Activated CD8-positive, alpha-beta T cell treated with anti-CD3 and anti-CD28 coated beads for 36 hours (primary cell): Measurements from ENCODE around the gene CLIC1. TPM values are rescaled to one million over a fixed set of nuclear protein-coding genes. Genes with fewer than 3 reads are reported as not detected.

Experiments used
- ATAC-seq: fragments of 200-7000 bp; cut with Tn5 transposase; one replicate; pipeline ENCODE4 v1.10.0; 2021; ENCODE audit warnings: mild to moderate bottlenecking, moderate library complexity
- CTCF ChIA-PET: fragments of 350-600 bp; sonication (Branson Sonifier 250); formaldehyde crosslinking; loops from one replicate; lab custom pipeline; 2021; ENCODE audit warnings: antibody characterized with exemption; lab: Charles Lee
- POLR2A ChIA-PET: fragments of 350-600 bp; sonication (Branson Sonifier 250); formaldehyde crosslinking; loops from one replicate; lab custom pipeline; 2021; ENCODE audit warnings: antibody characterized with exemption; lab: Charles Lee
- DNase-seq: peaks from one replicate; pipeline ENCODE4 v3.0.0-alpha.2; 2020
- H3K27ac Mint-ChIP-seq: one replicate; pipeline ENCODE4 v1.8.0; 2021; ENCODE audit warnings: mild to moderate bottlenecking, mixed read lengths
- H3K27me3 Mint-ChIP-seq: one replicate; pipeline ENCODE4 v1.8.0; 2021; ENCODE audit warnings: mixed read lengths
- H3K36me3 Mint-ChIP-seq: one replicate; pipeline ENCODE4 v1.8.0; 2021; ENCODE audit warnings: low read depth, mixed read lengths
- H3K4me1 Mint-ChIP-seq: one replicate; pipeline ENCODE4 v1.8.0; 2021; ENCODE audit warnings: low read depth, mixed read lengths
- H3K4me3 Mint-ChIP-seq: one replicate; pipeline ENCODE4 v1.8.0; 2021; ENCODE audit warnings: mild to moderate bottlenecking, moderate library complexity, mixed read lengths
- H3K9me3 Mint-ChIP-seq: one replicate; pipeline ENCODE4 v1.8.0; 2021; ENCODE audit warnings: mixed read lengths
- CTCF ChIP-seq: fragments of 200-600 bp; IDR thresholded peaks from one replicate; pipeline ENCODE4 v1.8.0; 2022; ENCODE audit warnings: antibody characterized with exemption, mild to moderate bottlenecking
- intact Hi-C: fragments of 100-400 bp; cut with micrococcal nuclease; formaldehyde crosslinking; loops from one replicate; pipeline ENCODE4 v1.10.0; 2022
- total RNA-seq, 2 experiments: library from RNA; stranded (reverse); gene quantifications; one replicate each; pipeline ENCODE4 v1.2.3, GENCODE V29; 2021

Gene CLIC1
- total RNA-seq, 2 experiments from 2014 or later = 334 to 346 TPM

DNA sequence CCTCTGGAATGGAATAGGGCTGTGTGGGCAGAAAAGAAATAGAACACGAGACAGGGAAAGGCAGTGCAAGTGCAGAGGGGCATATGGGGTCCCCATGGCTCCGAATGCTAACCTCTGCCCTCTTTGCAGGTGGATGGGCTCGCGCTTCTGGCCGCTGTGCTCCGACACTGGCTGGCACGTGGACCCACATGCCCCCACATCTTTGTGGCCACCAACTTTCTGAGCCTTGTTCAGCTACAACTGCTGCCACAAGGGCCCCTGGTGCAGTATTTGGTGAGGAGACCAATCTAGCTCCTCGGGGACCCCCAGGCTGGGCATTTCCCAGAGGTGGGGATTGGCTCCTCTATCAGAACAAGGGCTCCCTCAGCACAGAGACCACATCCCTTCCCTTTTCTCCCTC, 25.0 kb upstream of the CLIC1 start:
- H3K9me3 Mint-ChIP-seq = no peaks in the 10 kb centered on the region
- no peak overlapping the region for H3K27ac Mint-ChIP-seq
- CTCF ChIA-PET = interaction anchor here (1.0 kb wide), 1 partner anchor 9 kb away, joined by 4 read pairs; no protein-coding TSS in a partner anchor
- ATAC-seq (no peak), DNase-seq (no peak)
- no peak overlapping the region for H3K4me3 Mint-ChIP-seq
- H3K27me3 Mint-ChIP-seq = no peaks in the 10 kb centered on the region
- no peak for TF ChIP-seq CTCF
- POLR2A ChIA-PET = interaction anchor here (0.6 to 0.9 kb wide), 2 partner anchors 12 to 13 kb away, joined by 3 to 4 read pairs; no protein-coding TSS in a partner anchor
- intact Hi-C loops = no loop called here
- H3K36me3 Mint-ChIP-seq = peaks cover 44% of the 10 kb centered on the region
- H3K4me1 Mint-ChIP-seq = no peaks in the 10 kb centered on the region

GRCh38 chr6:31760790-31761189, 24.5 kb upstream of the CLIC1 start:
- Mint-ChIP-seq H3K4me3 (no peak overlapping the region), H3K27ac (no peak overlapping the region), H3K4me1 (no peaks in the 10 kb centered on the region), H3K27me3 (no peaks in the 10 kb centered on the region), H3K36me3 (peaks cover 44% of the 10 kb centered on the region), H3K9me3 (no peaks in the 10 kb centered on the region)
- POLR2A ChIA-PET = interaction anchor here (0.6 to 0.9 kb wide), 2 partner anchors 12 to 20 kb away, joined by 3 to 4 read pairs; no protein-coding TSS in a partner anchor
- DNase-seq (no peak), ATAC-seq (no peak)
- intact Hi-C loops = no loop called here
- TF ChIP-seq CTCF = no peak
- CTCF ChIA-PET = interaction anchor here (1.0 kb wide), 1 partner anchor 9 kb away, joined by 3 read pairs; no protein-coding TSS in a partner anchor

DNA sequence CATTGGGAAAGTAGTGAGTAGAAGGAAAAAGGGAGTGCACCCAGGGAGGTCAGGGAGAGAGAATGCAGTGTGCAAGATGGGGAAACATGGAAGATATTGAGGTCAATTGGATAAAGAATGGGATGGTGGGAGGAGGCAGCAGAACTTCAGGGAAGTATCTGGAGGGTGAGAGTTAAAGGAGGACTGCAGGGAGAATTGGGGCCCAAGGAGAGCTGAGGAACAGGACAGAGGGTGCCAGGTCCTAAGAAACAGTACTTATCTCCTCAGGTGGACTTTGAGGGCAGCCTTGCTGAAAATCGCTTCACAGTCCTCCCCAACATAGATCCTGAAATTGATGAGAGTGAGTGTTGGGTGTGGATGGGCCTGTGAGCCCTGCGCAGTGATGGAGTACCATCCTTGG, 22.0 kb upstream of the CLIC1 start:
- ChIA-PET POLR2A (interaction anchor here (1.2 to 1.7 kb wide), 5 partner anchors 11 to 33 kb away, joined by 3 to 7 read pairs (median 5); partner anchors contain the start of gene MSH5), CTCF (interaction anchor here (1.2 to 1.8 kb wide), 2 partner anchors 11 to 34 kb away, joined by 3 to 11 read pairs; no protein-coding TSS in a partner anchor)
- H3K36me3 Mint-ChIP-seq = peaks cover 43% of the 10 kb centered on the region
- H3K4me1 Mint-ChIP-seq = no peaks in the 10 kb centered on the region
- no peak for DNase-seq
- no peak for TF ChIP-seq CTCF
- no peaks in the 10 kb centered on the region for H3K9me3 Mint-ChIP-seq
- no peak overlapping the region for H3K4me3 Mint-ChIP-seq
- intact Hi-C loops = no loop called here
- H3K27me3 Mint-ChIP-seq = no peaks in the 10 kb centered on the region
- H3K27ac Mint-ChIP-seq = no peak overlapping the region
- ATAC-seq = no peak

DNA sequence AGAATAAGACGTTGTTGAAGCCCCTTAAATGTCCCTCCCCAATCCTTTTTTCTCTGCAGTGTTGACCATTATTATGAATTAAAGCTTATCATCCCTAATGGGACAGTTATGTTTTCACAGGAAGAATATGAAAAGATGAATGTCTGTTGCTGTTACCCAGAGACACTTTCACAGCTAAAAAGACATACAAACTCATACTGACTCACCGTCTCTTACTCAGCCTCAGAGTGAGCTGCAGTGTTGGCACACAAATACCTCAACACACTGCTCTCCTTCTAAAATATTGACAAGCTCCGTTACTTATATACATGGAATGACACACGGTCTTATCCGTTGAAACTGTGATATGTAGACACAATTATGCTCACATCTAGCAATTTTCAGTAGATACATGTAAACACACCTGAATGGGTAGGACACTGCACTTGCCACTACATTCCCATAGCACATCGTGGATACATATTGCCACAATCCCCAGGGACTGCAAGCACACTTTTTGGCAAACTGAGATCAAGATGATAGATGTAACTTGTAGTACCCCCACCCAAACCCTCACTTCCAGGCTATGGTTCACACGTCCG, 16.5 kb upstream of the CLIC1 start:
- intact Hi-C loops = no loop called here
- ChIA-PET CTCF (interaction anchor here (2.2 kb wide), 1 partner anchor 17 kb away, joined by 10 read pairs; no protein-coding TSS in a partner anchor), POLR2A (interaction anchor here (0.7 to 1.5 kb wide), 4 partner anchors 12 to 135 kb away, joined by 3 to 8 read pairs (median 6); partner anchors contain the start of gene MSH5)
- Mint-ChIP-seq H3K4me1 (no peaks in the 10 kb centered on the region), H3K27me3 (no peaks in the 10 kb centered on the region), H3K27ac (no peak overlapping the region), H3K4me3 (no peak overlapping the region), H3K9me3 (no peaks in the 10 kb centered on the region), H3K36me3 (peaks cover 22% of the 10 kb centered on the region)
- DNase-seq (no peak), ATAC-seq (no peak)
- no peak for TF ChIP-seq CTCF

- no peak for DNase-seq
- Mint-ChIP-seq H3K9me3 (no peaks in the 10 kb centered on the region), H3K27ac (no peak overlapping the region), H3K36me3 (peaks cover 26% of the 10 kb centered on the region), H3K4me3 (no peak overlapping the region), H3K4me1 (peaks cover 2% of the 10 kb centered on the region), H3K27me3 (no peaks in the 10 kb centered on the region)
- no peak for ATAC-seq
- intact Hi-C loops = no loop called here
- CTCF ChIA-PET = interaction anchor here (0.9 kb wide), 1 partner anchor 40 kb away, joined by 3 read pairs; no protein-coding TSS in a partner anchor
- POLR2A ChIA-PET = interaction anchor here (0.6 kb wide), 1 partner anchor 10 kb away, joined by 4 read pairs; no protein-coding TSS in a partner anchor
- no peak for TF ChIP-seq CTCF
Observed at GRCh38 chr6:31750411-31751022, 14.2 kb upstream of the CLIC1 start.
